Mesenchymal stem cell (in vitro differentiated cells and primary cell): ENCODE data around the gene MLLT1.

Source experiments
- DNase-seq: peaks from one replicate; pipeline ENCODE4 v3.0.0-alpha.2; 2013
- H2AFZ ChIP-seq: one replicate; pipeline ENCODE4 v1.6.1; 2013; ENCODE audit warnings: low read depth, mild to moderate bottlenecking, control low read depth, inconsistent platforms, low read length, moderate library complexity
- H2AK5ac ChIP-seq: 2 replicates; pipeline ENCODE4 v1.6.1; 2013; ENCODE audit warnings: low read length, moderate library complexity, mild to moderate bottlenecking, inconsistent platforms; ENCODE audit not compliant: severe bottlenecking
- H2BK120ac ChIP-seq: one replicate; pipeline ENCODE4 v1.6.1; 2013; ENCODE audit warnings: low read depth, mild to moderate bottlenecking, inconsistent platforms, low read length, moderate library complexity
- H2BK12ac ChIP-seq, 2 experiments: one replicate each; pipeline ENCODE4 v1.6.1; 2013; ENCODE audit warnings: inconsistent platforms in 2 of 2, low read length in 2 of 2, mild to moderate bottlenecking in 2 of 2, moderate library complexity in 2 of 2, control low read depth in 1 of 2
- H2BK15ac ChIP-seq: one replicate; pipeline ENCODE4 v1.6.1; 2013; ENCODE audit warnings: mild to moderate bottlenecking, low read depth, inconsistent platforms; ENCODE audit not compliant: poor library complexity, severe bottlenecking
- H2BK5ac ChIP-seq: 2 replicates; pipeline ENCODE4 v1.6.1; 2013; ENCODE audit warnings: low read depth, mild to moderate bottlenecking, low read length, control low read depth, inconsistent platforms; ENCODE audit not compliant: poor library complexity, severe bottlenecking
- H3K14ac ChIP-seq, 2 experiments: one replicate each; pipeline ENCODE4 v1.6.1; 2013; ENCODE audit warnings: inconsistent platforms in 2 of 2, low read length in 2 of 2, control low read depth in 1 of 2, mild to moderate bottlenecking in 1 of 2, moderate library complexity in 1 of 2
- H3K18ac ChIP-seq, 2 experiments: one replicate each; pipeline ENCODE4 v1.6.1; 2013; ENCODE audit warnings: inconsistent platforms in 2 of 2, low read length in 2 of 2, control low read depth in 1 of 2, low read depth in 1 of 2, mild to moderate bottlenecking in 1 of 2
- H3K23ac ChIP-seq, 2 experiments: one replicate each; pipeline ENCODE4 v1.6.1; 2013; ENCODE audit warnings: inconsistent platforms in 2 of 2, low read length in 2 of 2, mild to moderate bottlenecking in 2 of 2, moderate library complexity in 2 of 2, control low read depth in 1 of 2
- H3K27ac ChIP-seq: 2 replicates; pipeline ENCODE4 v1.5.1; 2013; ENCODE audit warnings: mild to moderate bottlenecking, moderate library complexity, low read length, control low read depth, inconsistent platforms; ENCODE audit not compliant: poor library complexity, severe bottlenecking
- H3K27me3 ChIP-seq, 2 experiments: 2 replicates each; pipeline versions ENCODE4 v1.6.1 to v1.7.0; 2013; ENCODE audit warnings: low read length in 2 of 2, mild to moderate bottlenecking in 2 of 2, moderate library complexity in 2 of 2, control low read depth in 1 of 2, inconsistent platforms in 1 of 2; ENCODE audit not compliant: control insufficient read depth in 1 of 2, insufficient read depth in 1 of 2
- H3K36me3 ChIP-seq, 2 experiments: 2 replicates each; pipeline versions ENCODE4 v1.6.1 to v1.7.0; 2013; ENCODE audit warnings: low read length in 2 of 2, control low read depth in 1 of 2, inconsistent platforms in 1 of 2, low read depth in 1 of 2, mild to moderate bottlenecking in 1 of 2; ENCODE audit not compliant: insufficient read depth in 2 of 2, control insufficient read depth in 1 of 2
- H3K4ac ChIP-seq, 2 experiments: one replicate each; pipeline ENCODE4 v1.6.1; 2013; ENCODE audit warnings: inconsistent platforms in 2 of 2, low read length in 2 of 2, mild to moderate bottlenecking in 2 of 2, moderate library complexity in 2 of 2, control low read depth in 1 of 2, low read depth in 1 of 2
- H3K4me1 ChIP-seq: 2 replicates; pipeline ENCODE4 v1.6.1; 2013; ENCODE audit warnings: low read depth, low read length, control low read depth; ENCODE audit not compliant: control insufficient read depth, insufficient read depth
- H3K4me2 ChIP-seq: 2 replicates; pipeline ENCODE4 v1.6.1; 2013; ENCODE audit warnings: low read length, mild to moderate bottlenecking, inconsistent platforms; ENCODE audit not compliant: poor library complexity, severe bottlenecking
- H3K4me3 ChIP-seq, 2 experiments: 2 replicates each; pipeline versions ENCODE4 v1.5.1 to v1.7.0; 2013; ENCODE audit warnings: low read length in 2 of 2, mild to moderate bottlenecking in 2 of 2, control low read depth in 1 of 2, low read depth in 1 of 2; ENCODE audit not compliant: insufficient read depth in 1 of 2
- H3K79me1 ChIP-seq: replicated peaks from 2 replicates; pipeline ENCODE4 v1.6.1; 2013; ENCODE audit warnings: mild to moderate bottlenecking, control low read depth, low read length, inconsistent platforms; ENCODE audit not compliant: poor library complexity, severe bottlenecking
- H3K9ac ChIP-seq: 2 replicates; pipeline ENCODE4 v1.7.0; 2013; ENCODE audit warnings: mild to moderate bottlenecking, low read length, moderate library complexity
- H3K9me3 ChIP-seq: 2 replicates; pipeline ENCODE4 v1.7.0; 2013; ENCODE audit warnings: mild to moderate bottlenecking, low read length; ENCODE audit not compliant: control insufficient read depth
- H4K8ac ChIP-seq: one replicate; pipeline ENCODE4 v1.6.1; 2013; ENCODE audit warnings: inconsistent platforms, mild to moderate bottlenecking, low read length, moderate library complexity
- H4K91ac ChIP-seq: one replicate; pipeline ENCODE4 v1.6.1; 2013; ENCODE audit warnings: mild to moderate bottlenecking, low read length, inconsistent platforms
- WGBS: methylation state at CpG from one replicate; pipeline ENCODE4 v1.1.7; 2013; ENCODE audit warnings: mixed read lengths; 5-methylcytosine and 5-hydroxymethylcytosine counted together

The MLLT1 gene

DNA sequence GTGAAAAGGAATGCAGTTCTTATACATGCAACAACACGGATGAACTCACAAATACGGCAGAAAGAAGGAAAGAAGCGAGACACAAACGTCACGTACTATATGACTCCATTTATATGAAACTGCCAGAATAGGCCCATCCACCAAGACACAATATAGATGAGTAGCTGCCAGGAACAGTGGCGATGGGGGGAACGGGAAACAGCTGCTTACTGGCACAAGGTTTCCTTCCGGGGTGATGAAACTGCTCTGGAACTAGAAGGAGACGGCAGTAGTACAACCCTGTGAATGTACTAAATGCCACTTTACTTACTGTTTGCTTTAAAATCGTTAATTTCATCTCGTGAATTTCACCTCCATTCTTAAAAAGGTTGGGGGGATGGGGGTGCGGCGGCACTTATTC lies 28.9 kb downstream of the MLLT1 start:
- H3K4me3 ChIP-seq = no peak overlapping the region
- no peak overlapping the region for H2BK5ac ChIP-seq
- H3K36me3 ChIP-seq = peaks cover 23 to 26% of the 10 kb centered on the region in 2 experiments
- no peaks in the 10 kb centered on the region for H3K9me3 ChIP-seq
- H2BK15ac ChIP-seq = no peak overlapping the region
- H3K4me1 ChIP-seq = no peaks in the 10 kb centered on the region
- no peak overlapping the region for H3K27ac ChIP-seq
- H3K18ac ChIP-seq = no peak overlapping the region
- H3K79me1 ChIP-seq = peaks cover 47% of the 10 kb centered on the region
- DNase-seq = no peak
- H3K9ac ChIP-seq = no peak overlapping the region
- no peak overlapping the region for H2BK120ac ChIP-seq
- H2AK5ac ChIP-seq = no peak overlapping the region
- H4K91ac ChIP-seq = no peak overlapping the region
- no peak overlapping the region for H3K4ac ChIP-seq
- H3K4me2 ChIP-seq = no peak overlapping the region
- no peak overlapping the region for H4K8ac ChIP-seq
- no peak overlapping the region for H2BK12ac ChIP-seq
- no peak overlapping the region for H3K14ac ChIP-seq
- no peak overlapping the region for H2AFZ ChIP-seq
- no peak overlapping the region for H3K23ac ChIP-seq
- no peaks in the 10 kb centered on the region for H3K27me3 ChIP-seq
- 99% methylated on average over 8 of the region's 13 CpGs for WGBS

DNA sequence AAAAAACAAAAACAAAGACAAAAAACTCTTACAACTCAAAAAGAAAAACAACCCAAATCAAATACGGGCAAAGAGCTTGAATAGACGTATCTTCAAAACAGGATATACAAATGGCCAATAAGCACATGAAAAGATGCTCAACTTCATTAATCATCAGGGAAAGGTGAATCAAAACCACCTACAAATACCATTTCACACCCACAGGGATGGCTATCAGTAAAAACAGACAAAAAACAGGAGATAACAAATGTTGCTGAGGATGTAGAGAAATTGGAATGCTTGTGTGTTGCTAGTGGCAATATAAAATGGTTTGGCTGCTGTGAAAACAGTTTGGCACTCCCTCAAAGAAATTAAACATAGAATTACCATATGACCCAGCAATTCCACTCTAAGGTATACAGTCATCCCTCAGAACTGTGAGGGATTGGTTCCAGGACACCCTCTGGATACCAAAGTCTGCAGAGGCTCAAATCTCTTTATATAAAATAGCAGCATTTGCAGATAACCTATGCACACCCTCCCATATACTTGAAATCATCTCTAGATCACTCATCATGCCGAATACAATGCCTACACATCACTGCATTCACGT lies 29.7 kb downstream of the MLLT1 start:
- 96% methylated on average over 4 of the region's 4 CpGs for whole genome bisulfite sequencing

DNA sequence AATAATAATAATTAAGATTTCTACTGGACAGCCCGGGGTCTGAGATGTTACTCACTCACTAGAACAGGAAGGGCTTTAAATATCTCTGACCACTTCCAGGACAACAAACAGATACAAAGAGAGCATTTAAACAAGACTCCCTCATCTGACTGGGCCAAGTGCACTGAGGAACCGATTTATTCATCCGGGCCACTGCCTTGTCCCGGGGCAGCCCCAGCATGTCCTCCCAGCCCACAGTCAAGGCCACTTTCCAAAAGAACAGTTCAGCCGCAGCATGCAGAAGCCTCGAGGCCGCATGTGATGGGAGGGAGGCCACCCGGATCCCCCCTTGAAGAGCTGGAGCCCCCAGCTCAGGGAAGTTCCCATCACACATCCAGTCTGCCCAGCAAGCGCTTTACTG lies 30.5 kb downstream of the MLLT1 start:
- Histone ChIP-seq H3K4me1 (no peaks in the 10 kb centered on the region), H2BK120ac (no peak overlapping the region), H2AFZ (no peak overlapping the region), H2BK12ac (no peak overlapping the region), H3K27ac (no peak overlapping the region), H3K36me3 (peaks cover 21% of the 10 kb centered on the region in 2 experiments), H3K9me3 (no peaks in the 10 kb centered on the region), H4K8ac (no peak overlapping the region), H3K9ac (no peak overlapping the region), H4K91ac (no peak overlapping the region), H2BK15ac (no peak overlapping the region), H2AK5ac (no peak overlapping the region), H3K4ac (peak overlapping the region in 1 of 2 experiments; percentile 11), H3K4me2 (no peak overlapping the region), H3K4me3 (no peak overlapping the region), H3K18ac (no peak overlapping the region), H3K27me3 (no peaks in the 10 kb centered on the region), H2BK5ac (no peak overlapping the region), H3K23ac (no peak overlapping the region), H3K14ac (no peak overlapping the region), H3K79me1 (peaks cover 46% of the 10 kb centered on the region)
- peak; percentile 13 for DNase-seq
- 92% methylated on average over 9 of the region's 9 CpGs for WGBS

More for the DNA sequence above, 29.7 kb downstream of the MLLT1 start:
- Histone ChIP-seq H2BK12ac (no peak overlapping the region), H2BK120ac (no peak overlapping the region), H3K36me3 (peaks cover 23% of the 10 kb centered on the region in 2 experiments), H3K27ac (no peak overlapping the region), H3K18ac (no peak overlapping the region), H3K27me3 (no peaks in the 10 kb centered on the region), H2BK15ac (no peak overlapping the region), H2AK5ac (no peak overlapping the region), H4K91ac (no peak overlapping the region), H3K79me1 (peaks cover 45% of the 10 kb centered on the region), H3K4me2 (no peak overlapping the region), H3K4me1 (no peaks in the 10 kb centered on the region), H3K9ac (no peak overlapping the region), H3K4ac (no peak overlapping the region), H2AFZ (no peak overlapping the region), H3K23ac (no peak overlapping the region), H3K4me3 (no peak overlapping the region), H3K14ac (no peak overlapping the region), H3K9me3 (no peaks in the 10 kb centered on the region), H4K8ac (no peak overlapping the region), H2BK5ac (no peak overlapping the region)
- DNase-seq = no peak

DNA sequence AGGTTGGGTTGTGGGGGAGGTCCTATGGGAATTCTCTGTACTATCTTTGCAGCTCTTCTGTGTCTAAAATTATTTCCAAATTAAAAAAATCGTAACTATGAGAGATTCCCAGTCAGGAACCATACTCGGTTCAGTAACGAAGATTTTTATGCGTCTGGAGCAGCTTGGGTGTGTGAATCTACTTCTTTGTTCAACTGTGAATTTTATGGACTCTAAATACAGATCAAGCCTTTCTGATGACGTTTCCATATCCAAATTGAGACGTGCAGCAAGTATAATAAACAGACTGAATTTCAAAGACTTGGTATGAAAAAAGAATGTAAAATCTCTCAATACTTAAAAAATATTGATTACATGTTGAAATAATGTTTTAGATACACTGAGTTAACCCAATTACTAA lies 30.9 kb downstream of the MLLT1 start:
- no peaks in the 10 kb centered on the region for H3K4me1 ChIP-seq
- no peak overlapping the region for H3K9ac ChIP-seq
- no peak overlapping the region for H3K27ac ChIP-seq
- H4K8ac ChIP-seq = no peak overlapping the region
- H2BK120ac ChIP-seq = no peak overlapping the region
- no peak overlapping the region for H2AFZ ChIP-seq
- no peak overlapping the region for H3K14ac ChIP-seq
- H4K91ac ChIP-seq = no peak overlapping the region
- no peak overlapping the region for H3K4me2 ChIP-seq
- WGBS = 100% methylated on average over 4 of the region's 6 CpGs
- no peaks in the 10 kb centered on the region for H3K9me3 ChIP-seq
- H2BK15ac ChIP-seq = no peak overlapping the region
- no peak for DNase-seq
- H3K27me3 ChIP-seq = no peaks in the 10 kb centered on the region
- no peak overlapping the region for H3K4me3 ChIP-seq
- H2BK5ac ChIP-seq = no peak overlapping the region
- H3K36me3 ChIP-seq = peaks cover 17% of the 10 kb centered on the region in 2 experiments
- peaks cover 44% of the 10 kb centered on the region for H3K79me1 ChIP-seq
- no peak overlapping the region for H2AK5ac ChIP-seq
- H2BK12ac ChIP-seq = no peak overlapping the region
- H3K18ac ChIP-seq = no peak overlapping the region
- H3K4ac ChIP-seq = no peak overlapping the region
- H3K23ac ChIP-seq = no peak overlapping the region
